ENCODE data around the gene HINFP.

- no peak for TF ChIP-seq CTCF (IDR thresholded peaks at IDR 0.05; ENCODE audit: borderline replicate concordance, extremely low read depth, low read length, poor library complexity, severe bottlenecking)
- TF ChIP-seq EZH2 (IDR thresholded peaks at IDR 0.05; ENCODE audit: borderline replicate concordance, low read depth, low read length, severe bottlenecking): no peak
Observed at GRCh38 chr11:119172513-119172912, 51.1 kb downstream of the HINFP start.

Data from DND-41 (cell line).